CD4-positive, alpha-beta T cell treated with Interleukin-12 subunit alpha and Interleukin-12 subunit beta, for 1 hour (primary cell): ENCODE measurements around the gene OR1I1.
"Not testable (repeated sequence)": the region's sequence is repeated elsewhere in the genome, so short reads cannot be mapped to it uniquely, and the experiment has no call there.

Experiments
- DNase-seq: peaks from one replicate; pipeline ENCODE4 v3.0.0-alpha.2; 2020

The OR1I1 gene, protein sequence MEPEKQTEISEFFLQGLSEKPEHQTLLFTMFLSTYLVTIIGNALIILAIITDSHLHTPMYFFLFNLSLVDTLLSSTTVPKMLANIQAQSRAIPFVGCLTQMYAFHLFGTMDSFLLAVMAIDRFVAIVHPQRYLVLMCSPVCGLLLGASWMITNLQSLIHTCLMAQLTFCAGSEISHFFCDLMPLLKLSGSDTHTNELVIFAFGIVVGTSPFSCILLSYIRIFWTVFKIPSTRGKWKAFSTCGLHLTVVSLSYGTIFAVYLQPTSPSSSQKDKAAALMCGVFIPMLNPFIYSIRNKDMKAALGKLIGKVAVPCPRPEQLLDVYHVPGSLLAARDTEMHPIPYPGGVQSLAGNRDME

DNA sequence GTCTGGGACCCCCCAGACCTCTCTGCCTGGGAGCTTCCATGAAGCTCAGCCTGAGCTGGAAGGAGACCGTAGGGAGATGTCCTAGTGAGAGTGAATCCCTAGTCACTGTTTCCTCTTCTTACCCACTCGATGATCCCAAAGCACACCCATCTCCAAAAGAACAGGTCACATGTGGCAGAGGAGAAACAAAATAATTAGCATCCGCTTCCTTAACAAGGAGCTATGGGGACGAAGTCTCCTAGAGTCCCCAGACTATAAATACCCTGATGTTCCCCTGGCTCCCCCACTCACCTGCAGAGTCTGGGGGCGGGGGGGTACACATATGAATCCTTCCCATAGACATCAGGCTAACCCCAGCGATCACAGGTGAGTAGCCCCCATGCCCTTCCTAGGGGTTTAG, at the start of gene OR1I1:
Gene OR1I1 (plus strand): TSS at position 301 of the 400 bp plus-strand sequence. CDS start 4,855 bp downstream, outside the sequence.
- DNase-seq: no peak

DNA sequence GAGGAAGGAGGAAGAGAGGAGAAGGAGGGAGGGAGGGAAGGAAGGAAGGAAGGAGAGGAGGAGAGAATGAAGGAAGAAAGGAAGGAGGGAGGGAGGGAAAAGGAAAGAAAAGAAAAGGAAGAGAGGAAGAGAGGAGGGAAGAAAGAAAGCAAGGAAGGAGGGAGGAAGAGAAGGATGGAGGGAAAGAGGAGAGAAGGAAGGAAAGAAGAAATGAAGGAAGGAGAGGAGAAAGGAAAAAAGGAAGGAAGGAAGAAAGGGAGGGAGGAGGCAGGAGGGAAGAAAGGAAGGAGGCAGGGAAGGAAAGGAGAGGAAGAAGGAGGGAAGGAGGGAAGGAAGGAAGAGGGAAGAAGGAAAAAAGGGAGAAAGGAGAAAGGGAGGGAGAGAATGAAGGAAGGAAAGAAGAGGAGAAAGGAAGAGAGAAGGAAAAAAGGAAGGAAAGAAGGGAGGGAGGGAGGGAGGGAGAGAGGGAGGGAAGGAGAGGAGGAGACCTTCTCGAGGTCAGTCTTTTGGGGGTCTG, 46.2 kb upstream of the OR1I1 start:
- no peak for DNase-seq

DNA sequence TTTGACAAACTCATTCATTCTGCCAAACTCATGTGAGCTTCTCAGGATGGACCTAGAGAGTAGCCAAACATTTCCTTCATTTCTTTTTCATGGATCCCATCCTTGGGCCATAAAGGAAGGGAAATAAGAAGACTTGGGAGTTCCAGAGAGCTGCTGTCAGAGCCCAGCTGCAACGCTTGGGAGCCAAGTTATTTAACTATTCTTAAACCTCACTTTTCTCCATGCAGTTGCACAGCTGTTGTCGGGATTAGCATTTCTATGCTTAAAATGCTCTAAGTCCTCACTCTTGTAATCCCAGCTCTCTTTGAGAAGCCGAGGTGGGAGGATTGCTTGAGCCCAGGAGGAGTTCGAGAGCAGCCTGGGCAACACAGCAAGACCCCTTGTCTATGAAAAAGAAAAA, 44.4 kb upstream of the OR1I1 start:
- DNase-seq: no peak

DNA sequence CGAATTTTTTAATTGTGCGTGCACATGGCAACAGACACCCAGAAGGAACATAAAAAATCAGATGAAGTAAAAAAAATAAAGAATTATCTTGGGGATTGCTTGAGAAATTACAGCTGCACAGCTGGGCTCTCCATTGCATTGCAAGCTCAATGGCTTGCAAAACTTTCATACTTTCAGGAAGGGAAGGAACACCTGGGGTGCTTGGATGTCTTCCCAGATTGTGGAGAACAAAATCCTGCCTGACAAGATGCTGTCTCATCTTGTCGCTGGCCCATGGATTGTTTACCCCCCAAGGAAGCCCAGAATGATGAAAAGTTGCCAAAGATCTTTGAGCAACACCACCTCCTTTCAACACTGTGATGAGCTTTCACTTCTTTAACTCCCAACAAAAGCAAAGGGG, 43.7 kb upstream of the OR1I1 start:
- no peak for DNase-seq

DNA sequence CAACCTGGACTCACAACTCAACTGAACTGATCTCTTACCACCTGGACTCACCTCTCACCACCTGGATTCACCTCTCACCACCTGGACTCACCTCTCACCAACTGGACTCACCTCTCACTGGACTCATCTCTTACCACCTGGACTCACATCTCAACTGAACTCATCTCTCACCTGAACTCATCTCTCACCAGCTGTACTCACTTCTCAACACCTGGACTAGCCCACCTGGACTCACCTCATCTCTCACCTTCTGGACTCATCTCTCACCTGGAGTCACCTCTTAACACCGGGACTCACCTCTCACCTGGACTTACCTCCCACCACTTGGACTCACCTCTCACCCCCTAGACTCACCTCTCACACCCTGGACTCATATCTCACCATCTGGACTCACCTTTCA, 40.0 kb upstream of the OR1I1 start:
- no peak for DNase-seq

DNA sequence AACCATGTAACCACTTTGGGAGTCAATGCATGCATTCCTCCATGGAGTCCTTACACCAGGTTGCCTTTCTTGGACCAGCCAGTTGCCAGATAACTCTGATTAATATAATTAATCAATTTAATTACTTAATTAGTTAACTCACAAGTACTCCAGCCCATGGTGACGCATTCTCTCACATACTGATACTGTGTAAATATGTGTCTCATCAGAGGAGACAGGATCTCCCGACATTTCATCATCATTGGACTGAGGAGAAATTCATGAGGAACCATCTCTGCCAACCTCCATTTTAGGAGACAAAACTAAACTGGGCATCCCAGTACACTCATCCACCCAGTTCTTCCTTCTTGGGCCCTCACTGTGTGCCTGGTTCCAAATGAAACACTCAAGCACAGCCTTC, 39.2 kb upstream of the OR1I1 start:
- DNase-seq: no peak

DNA sequence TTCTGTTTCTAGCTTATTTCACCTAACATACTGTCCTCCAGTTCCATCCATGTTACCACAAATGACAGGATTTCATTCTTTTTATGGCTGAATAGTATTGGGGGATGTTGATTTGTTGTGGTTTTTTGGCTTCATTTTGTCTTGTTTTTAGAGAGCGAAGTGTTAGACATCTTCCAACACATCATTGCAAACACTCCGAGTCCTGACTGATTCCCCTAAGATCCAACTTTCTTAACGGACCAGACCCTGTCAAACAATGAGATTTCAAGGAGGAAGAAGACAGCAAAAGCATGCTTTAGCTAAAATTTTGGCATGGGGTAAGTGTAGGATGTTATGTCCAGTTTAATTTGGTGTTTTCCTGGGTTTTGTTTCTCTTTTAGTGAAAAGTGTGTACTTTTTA, 36.5 kb upstream of the OR1I1 start:
- no peak for DNase-seq

DNA sequence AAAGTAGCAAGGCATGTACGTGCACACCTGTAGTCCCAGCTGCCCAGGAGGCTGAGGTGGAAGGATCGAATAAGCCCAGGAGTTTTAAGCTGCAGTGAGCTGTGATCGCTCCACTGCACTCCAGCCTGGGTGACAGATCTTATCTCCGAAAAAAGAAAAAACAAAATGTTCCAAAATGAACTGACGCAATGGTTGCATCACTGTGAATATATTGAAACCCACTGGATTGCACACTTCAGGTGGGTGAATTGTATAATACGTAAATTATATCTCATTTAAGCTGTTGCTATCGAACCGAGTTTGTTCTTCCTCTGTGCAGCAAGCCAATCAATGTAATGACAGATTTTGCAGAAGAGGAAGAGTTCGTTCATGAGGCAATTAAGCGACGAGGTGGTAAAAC, 34.3 kb upstream of the OR1I1 start:
- DNase-seq: no peak

DNA sequence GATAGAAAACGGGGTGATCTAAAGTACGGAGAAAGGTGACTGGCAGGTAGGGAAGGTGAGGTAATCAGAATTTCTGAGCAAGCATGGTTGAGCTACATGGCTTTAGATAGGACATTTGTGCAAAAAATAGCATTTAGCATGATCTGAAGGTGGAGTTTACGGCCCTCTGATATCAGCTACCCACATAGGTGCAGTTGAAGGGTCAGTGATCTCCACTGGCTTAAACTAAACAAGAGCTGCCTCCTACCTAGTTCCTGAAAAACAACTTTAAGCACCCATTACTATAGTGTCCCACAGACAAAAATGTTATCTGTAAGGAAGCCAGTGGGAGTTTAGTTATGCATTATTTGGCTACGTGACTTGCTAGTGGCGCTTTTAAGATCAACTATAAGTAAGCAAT, 33.9 kb upstream of the OR1I1 start:
- no peak for DNase-seq

DNA sequence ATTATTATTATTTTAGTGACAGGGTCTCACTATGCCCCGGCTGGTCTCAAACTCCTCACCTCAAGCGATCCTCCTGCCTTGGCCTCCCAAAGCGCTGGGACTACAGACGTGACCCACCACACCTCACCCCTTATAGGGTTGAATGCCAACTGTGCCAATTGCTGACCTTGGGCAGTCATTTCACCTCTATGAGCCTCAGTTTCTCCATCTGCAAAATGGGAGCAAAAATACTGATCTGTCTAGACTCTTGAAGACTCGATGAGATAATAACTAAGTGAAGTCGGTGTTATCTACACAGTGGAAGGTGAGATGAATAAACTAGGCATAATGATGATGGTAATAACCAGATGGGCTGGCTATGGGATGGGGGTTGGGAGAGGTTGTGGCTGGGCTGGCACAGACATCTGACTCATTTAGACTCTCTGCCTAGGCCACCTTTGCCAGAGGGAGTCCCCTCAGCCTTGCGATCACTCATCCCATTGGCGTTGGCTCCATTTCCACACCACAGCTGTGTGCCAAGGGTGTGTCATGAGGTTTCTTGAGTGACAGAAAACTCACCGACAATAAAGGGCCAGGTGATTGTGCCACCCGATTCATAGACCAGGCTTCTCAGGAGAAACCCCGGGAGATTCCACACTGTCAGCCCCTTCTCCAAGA, 33.0 kb upstream of the OR1I1 start, which contains the start of gene CASP14:
Gene CASP14 (plus strand): TSS at position 596 of the 657 bp plus-strand sequence. CDS start 2,772 bp downstream, outside the sequence.
- no peak for DNase-seq

DNA sequence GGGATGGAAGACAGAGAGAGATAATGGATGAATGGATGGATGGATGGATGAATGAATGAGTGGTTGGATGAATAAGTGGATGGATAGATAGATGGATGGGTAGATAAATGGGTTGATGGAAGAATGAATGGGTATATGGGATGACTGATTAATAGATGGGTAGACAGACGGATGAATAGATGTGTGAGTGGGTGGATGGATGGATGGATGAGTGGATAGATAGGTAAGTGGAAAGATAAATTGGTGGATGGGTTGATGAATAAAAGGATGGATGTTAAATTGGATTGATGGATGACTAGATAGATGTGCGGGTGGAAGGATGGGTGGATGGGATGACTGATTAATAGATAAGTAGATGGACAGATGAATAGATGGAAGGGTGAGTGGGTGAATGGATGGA, 31.4 kb upstream of the OR1I1 start:
- no peak for DNase-seq

DNA sequence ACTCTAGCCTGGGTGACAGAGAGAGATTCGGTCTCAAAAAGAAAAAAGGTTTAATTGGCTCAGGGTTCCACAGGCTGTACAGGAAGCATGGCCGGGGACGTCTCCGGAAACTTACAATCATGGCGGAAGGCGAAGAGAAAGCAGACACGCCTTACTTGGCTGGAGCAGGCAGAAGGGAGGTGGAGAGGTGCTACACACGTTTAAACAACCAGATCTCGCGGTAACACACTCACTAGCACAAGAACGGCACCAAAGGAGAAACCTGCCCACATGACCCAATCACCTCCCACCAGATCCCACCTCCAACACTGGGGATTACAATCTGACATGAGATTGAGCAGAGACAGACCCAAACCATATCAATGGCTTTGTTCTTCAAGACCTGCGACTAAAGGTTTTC, 20.0 kb upstream of the OR1I1 start:
- no peak for DNase-seq

DNA sequence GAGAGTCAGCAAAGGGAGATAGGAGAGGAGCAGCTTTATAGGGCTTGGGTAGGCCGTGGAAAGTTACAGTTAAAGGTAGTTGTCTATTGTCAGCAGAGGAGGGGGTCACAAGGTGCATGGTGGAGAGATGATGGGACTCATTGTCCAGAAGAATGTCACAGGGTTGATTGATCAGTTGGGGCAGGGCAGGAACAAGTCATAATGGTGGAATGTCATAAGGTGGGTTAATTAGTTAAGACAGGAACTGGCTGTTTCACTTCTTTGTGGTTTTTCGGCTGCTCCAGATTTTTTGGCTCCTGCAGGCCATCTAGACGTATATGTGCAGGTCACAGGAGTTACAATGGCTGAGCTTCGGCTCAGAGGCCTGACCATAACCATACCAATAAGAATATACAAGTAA, 11.6 kb upstream of the OR1I1 start:
- not testable (repeated sequence) for DNase-seq

DNA sequence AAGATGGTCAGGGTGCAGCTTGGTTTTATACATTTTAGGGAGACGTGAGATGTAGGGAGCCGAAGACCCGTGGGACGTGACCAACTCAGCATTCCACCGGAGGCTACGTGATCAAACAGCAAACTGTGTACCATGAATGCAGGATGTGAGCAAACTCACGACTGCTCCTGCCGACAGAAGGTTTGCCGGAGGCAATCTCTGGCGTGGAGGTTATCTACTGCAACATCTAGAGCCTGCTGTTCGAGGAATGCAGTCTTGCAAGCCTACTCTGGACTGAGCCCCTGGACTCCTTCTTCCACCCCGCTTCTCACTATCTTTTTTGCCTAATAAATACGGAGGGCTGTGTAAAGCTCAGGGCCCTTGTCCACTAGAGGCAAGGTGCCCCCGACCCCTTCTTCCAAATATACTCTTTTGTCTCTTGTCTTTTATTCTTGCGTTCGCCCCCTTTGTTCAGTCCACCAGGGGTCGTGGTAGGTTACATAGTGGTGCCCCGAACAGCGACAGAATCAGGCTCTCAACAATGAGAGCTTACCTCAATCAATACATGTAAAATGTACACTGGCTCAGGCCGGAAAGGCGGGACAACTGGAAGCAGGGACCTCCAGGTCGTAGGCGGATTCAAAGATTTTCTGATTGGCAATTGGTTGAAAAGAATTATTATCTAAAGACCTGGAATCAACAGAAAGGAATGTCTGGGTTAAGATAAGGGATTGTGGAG, 8.9 kb upstream of the OR1I1 start:
- DNase-seq: no peak

DNA sequence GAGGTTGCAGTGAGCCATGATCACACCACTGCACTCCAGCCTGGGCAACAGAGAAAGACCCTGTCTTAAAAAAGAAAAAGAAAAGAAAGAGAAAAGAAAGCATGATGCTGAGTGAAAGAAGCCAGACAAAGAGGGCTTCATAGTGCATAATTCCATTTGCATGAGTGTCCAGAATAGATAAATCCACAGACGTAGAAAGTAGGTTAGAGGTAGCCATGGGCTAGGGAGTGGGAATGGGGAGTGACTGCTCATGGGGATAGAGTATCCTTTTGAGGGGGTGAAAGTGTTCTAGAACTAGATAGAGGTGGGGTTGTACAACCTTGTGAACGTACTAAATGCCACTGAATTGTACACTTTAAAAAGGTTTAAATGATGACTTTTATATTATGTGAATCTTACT, 7.6 kb upstream of the OR1I1 start:
- DNase-seq: no peak

DNA sequence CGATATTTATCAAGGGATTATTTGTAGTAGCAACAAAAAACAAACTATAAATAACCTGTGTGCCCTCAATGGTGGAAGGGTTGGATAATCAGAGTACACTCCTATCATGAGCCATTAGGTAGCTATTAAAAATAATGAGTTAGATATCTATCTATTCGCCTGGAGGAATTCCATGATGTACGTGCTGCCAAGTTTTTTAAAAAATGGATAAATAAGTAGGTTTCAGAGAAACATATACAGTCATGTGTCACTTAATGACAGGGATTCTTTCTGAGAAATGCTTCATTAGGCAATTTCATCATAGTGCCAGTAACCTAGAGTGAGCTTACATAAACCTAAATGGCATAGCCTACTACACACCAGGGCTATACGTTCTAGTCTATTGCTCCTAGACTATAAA, 6.2 kb upstream of the OR1I1 start:
- DNase-seq: no peak

DNA sequence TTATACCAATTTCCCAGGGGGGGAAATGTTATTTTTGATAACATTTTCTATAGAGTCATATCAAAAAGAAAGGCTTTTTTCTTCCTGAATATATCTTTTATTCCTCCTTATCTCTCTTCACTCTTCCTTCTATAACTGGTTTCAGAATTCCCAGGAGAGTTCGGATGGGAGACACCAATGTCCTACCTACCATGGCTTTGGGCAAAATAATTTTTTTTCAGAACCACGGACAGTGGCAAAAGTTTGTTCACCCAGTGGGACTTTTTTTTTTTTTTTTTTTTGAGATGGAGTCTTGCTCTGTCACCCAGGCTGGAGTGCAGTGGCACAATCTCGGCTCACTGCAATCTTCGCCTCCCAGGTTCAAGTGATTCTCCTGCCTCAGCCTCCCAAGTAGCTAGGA, 2.0 kb upstream of the OR1I1 start:
- DNase-seq: not testable (repeated sequence)

DNA sequence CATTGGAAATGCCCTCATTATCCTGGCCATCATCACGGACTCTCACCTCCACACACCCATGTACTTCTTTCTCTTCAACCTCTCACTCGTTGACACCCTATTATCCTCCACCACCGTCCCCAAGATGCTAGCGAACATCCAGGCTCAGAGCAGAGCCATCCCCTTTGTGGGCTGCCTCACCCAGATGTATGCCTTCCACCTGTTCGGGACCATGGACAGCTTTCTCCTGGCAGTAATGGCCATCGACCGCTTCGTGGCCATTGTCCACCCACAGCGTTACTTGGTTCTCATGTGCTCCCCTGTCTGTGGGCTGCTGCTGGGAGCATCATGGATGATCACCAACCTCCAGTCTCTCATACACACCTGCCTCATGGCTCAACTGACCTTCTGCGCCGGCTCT, 5.2 kb downstream of the OR1I1 start:
- DNase-seq: no peak

DNA sequence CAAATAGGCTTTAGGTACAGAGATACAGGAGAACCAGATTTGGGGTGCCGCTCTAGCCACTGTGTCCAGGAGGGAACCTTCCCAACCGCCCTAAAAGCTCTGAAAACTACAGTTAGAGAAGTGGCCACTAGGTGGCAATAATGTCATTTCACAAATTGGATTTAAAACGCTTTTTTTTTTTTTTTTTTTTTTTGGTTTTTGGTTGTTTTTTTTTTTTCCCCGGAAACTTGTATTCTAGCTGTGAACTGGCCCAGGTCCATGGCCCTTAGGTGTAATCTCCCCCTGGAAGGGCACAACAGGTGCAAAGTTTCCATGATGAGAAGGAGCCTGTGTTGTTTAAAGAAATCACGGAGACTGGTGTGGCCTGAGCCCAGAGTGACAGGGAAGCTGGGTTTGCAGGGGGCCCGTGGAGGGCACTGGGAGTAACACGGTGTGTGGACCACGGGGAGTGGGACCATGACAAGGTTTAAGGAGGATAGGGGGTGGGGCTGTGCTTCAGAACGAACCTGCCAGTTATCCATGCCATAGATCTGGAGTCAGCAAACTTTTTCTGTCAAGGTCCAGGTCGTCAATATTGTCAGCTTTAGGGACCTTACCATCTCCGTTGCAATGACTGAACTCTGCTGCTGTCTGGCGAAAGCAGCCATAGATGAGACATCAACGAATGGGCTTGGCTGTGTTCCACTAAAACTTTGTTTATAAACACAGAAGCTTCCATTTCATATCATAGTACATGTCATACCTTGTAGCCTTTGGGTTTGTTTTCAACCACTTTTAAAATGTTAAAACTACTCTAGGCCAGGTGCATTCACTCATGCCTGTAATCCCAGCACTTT, 10.1 kb downstream of the OR1I1 start:
- DNase-seq: peak; percentile 78

DNA sequence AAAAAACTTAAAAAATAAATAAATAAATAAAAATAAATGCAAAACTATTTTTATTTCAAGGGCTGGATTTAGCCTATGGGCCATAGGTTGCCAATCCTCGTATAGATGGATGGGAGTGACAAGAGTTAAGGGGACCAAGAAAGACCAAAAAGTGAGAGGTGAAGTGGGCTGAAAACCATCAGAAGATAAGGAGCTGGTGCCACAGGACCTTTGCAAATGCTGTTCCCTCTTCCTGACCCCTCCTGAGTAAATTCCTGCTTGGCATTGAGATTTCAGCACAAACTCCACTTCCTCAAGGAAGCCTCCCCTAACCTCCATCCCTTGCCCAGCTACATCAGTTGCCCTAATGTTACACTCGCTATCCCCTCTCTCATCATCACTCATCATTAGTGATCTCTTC, 11.0 kb downstream of the OR1I1 start:
- no peak for DNase-seq

DNA sequence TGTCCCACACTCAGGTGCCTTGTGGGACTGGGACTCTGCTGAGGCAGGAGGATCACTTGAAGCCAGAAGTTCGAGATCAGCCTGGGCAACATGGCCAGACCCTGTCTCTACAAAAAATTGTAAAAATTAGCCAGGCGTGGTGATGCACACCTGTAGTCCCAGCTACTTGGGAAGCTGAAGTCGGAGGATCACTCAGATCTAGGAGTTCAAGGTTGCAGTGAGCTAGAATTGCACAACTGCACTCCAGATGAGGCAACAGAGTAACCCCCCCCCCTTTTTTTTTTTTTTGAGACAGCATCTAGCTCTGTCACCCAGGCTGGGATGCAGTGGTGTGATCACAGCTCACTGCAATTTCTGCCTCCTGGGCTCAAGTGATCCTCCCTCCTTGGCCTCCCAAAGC, 14.2 kb downstream of the OR1I1 start:
- no peak for DNase-seq

DNA sequence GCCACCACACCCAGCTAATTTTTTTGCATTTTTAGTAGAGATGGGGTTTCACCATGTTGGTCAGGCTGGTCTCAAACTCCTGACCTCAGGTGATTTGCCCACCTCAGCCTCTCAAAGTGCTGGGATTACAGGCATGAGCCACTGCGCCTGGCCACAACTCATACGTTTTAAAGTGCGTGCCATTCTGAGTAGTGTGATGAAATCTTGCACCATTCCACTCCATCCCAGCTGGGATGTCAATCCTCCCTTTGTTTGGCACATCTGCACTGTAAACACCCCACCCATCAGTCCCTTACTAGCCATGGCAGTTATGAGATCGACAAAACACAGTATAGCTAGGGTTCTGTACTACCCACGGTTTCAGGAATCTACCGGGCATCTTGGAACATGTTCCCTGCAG, 16.0 kb downstream of the OR1I1 start:
- DNase-seq: not testable (repeated sequence)

DNA sequence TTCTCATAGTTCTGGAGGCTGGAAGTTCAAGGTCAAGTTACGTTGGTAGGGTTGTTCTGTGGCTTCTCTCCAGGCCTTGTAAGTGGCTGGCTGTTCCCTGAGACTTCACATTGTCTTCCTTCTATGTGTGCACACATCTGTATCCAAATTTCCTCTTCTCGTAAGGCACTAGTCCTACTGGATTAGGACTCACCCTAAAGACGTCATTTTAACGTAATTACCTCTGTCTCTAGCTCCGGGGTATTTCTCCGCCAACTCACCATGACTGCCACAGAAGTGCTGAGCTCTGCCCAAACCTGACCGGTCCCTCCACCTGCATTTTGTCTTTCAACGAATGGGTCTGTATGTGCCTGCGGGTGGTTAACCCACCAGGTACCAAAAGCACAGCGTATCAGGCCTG, 16.4 kb downstream of the OR1I1 start:
- no peak for DNase-seq
